K562 (cell line): ENCODE data around the gene MYO1H.

Experiments
- FOS ChIP-seq: IDR thresholded peaks from 3 replicates; pipeline ENCODE4 v1.6.1; 2011; ENCODE audit not compliant: insufficient read length; ENCODE audit errors: extremely low read depth
- MEF2D ChIP-seq: conservative IDR thresholded peaks from 2 replicates; pipeline ENCODE4 v1.6.1; 2016; ENCODE audit warnings: low read depth, missing genetic modification characterization, missing compliant biosample characterization
- RBM22 ChIP-seq: fragments of 200-400 bp; formaldehyde crosslinking; IDR thresholded peaks from 2 replicates; pipeline ENCODE4 v1.6.1; 2018; ENCODE audit warnings: low read length, low read depth; ENCODE audit not compliant: poor library complexity, severe bottlenecking
- TAF1 ChIP-seq: IDR thresholded peaks from 2 replicates; pipeline ENCODE4 v1.6.1; 2011; ENCODE audit warnings: mild to moderate bottlenecking, low read length, moderate library complexity; ENCODE audit not compliant: insufficient read depth, control insufficient read depth, severe bottlenecking; ENCODE audit errors: extremely low read depth
- ZNF76 ChIP-seq: fragments of 250-450 bp; sonication (Bioruptor Pico); IDR thresholded peaks from 2 replicates; pipeline ENCODE4 v1.4.0; 2020; ENCODE audit warnings: mild to moderate bottlenecking, moderate library complexity, borderline replicate concordance

GRCh38 chr12:109460538-109460937 lies 112.8 kb downstream of the MYO1H start:
- TF ChIP-seq FOS (no peak), ZNF76 (CRISPR knock-in tag) (no peak), TAF1 (no peak), RBM22 (no peak), MEF2D (tag) (no peak)
